Measurements from ENCODE around the gene TTBK1.

The TTBK1 gene

GRCh38 chr6:43226192-43226851 is 17.0 kb upstream of the TTBK1 start:
- DNase-seq: no peak

GRCh38 chr6:43228951-43229802 is 14.1 kb upstream of the TTBK1 start, which contains the start of gene DNPH1:
Gene DNPH1 (minus strand): TSS chr6:43229481. CDS start chr6:43229456, 25 bp downstream.
- DNase-seq: peak; percentile 72

- no peak for DNase-seq
Observed at GRCh38 chr6:43229803-43230620, 13.3 kb upstream of the TTBK1 start.

GRCh38 chr6:43231053-43231452 is 12.2 kb upstream of the TTBK1 start:
- no peak for DNase-seq

- DNase-seq: no peak
Observed at GRCh38 chr6:43231735-43232450, 11.4 kb upstream of the TTBK1 start.

GRCh38 chr6:43235841-43236240 is 7.4 kb upstream of the TTBK1 start:
- DNase-seq: no peak

- no peak for DNase-seq
Observed at GRCh38 chr6:43239054-43239453, 4.2 kb upstream of the TTBK1 start.

- no peak for DNase-seq
Observed at GRCh38 chr6:43240950-43241349, 2.3 kb upstream of the TTBK1 start.

- DNase-seq: no peak
Observed at GRCh38 chr6:43241446-43241845, 1.8 kb upstream of the TTBK1 start.

GRCh38 chr6:43243664-43244321 is 512 bp downstream of the TTBK1 start:
- no peak for DNase-seq

GRCh38 chr6:43246301-43247113 is 3.2 kb downstream of the TTBK1 start:
- no peak for DNase-seq

GRCh38 chr6:43247114-43247999 is 4.1 kb downstream of the TTBK1 start:
- DNase-seq: peak; percentile 80

GRCh38 chr6:43248101-43248500 is 4.8 kb downstream of the TTBK1 start:
- no peak for DNase-seq

- DNase-seq: no peak
Observed at GRCh38 chr6:43248791-43249190, 5.5 kb downstream of the TTBK1 start.

- no peak for DNase-seq
Observed at GRCh38 chr6:43250992-43251373, 7.7 kb downstream of the TTBK1 start.

- DNase-seq: no peak
Observed at GRCh38 chr6:43253401-43253800, 10.1 kb downstream of the TTBK1 start.

- no peak for DNase-seq
Observed at GRCh38 chr6:43254138-43254817, 11.0 kb downstream of the TTBK1 start.

- no peak for DNase-seq
Observed at GRCh38 chr6:43254846-43255245, 11.6 kb downstream of the TTBK1 start.

- no peak for DNase-seq
Observed at GRCh38 chr6:43255408-43256054, 12.2 kb downstream of the TTBK1 start.

Measured in CD4-positive, alpha-beta T cell treated with Interleukin-4 for 4 hours (primary cell).